Liver (tissue), 9 donors: ENCODE measurements around the gene VPS35. TPM values are rescaled to one million over a fixed set of nuclear protein-coding genes. Genes with fewer than 3 reads are reported as not detected.
A peak's percentile ranks its signal among the peaks of the same experiment; 100 is the strongest.

ENCODE experiments used
- DNase-seq: peaks from one replicate; pipeline ENCODE4 v3.0.0-alpha.2; 2017; ENCODE audit warnings: low spot score
- H3K27ac ChIP-seq, 2 donors: one replicate each; pipeline ENCODE4 v1.7.0; 2013; ENCODE audit warnings: inconsistent platforms in 2 of 2, low read length in 2 of 2, control low read depth in 1 of 2, low read depth in 1 of 2, mild to moderate bottlenecking in 1 of 2
- H3K27me3 ChIP-seq, 4 donors: one replicate each; pipeline versions ENCODE4 v1.6.1 to v1.7.0; 2013; ENCODE audit warnings: low read length in 3 of 4, inconsistent platforms in 1 of 4, mild to moderate bottlenecking in 1 of 4, moderate library complexity in 1 of 4; ENCODE audit not compliant: control insufficient read depth in 4 of 4, insufficient read depth in 4 of 4
- H3K36me3 ChIP-seq, 4 donors: one replicate each; pipeline versions ENCODE4 v1.6.1 to v1.7.0; 2013; ENCODE audit warnings: low read length in 3 of 4, mild to moderate bottlenecking in 3 of 4, low read depth in 1 of 4, moderate library complexity in 1 of 4; ENCODE audit not compliant: control insufficient read depth in 4 of 4, insufficient read depth in 3 of 4
- H3K4me1 ChIP-seq, 4 donors: one replicate each; pipeline versions ENCODE4 v1.6.1 to v1.7.0; 2013; ENCODE audit warnings: low read length in 3 of 4, mild to moderate bottlenecking in 3 of 4, moderate library complexity in 1 of 4; ENCODE audit not compliant: control insufficient read depth in 4 of 4, insufficient read depth in 4 of 4
- H3K4me3 ChIP-seq, 3 donors: one replicate each; pipeline versions ENCODE4 v1.6.1 to v1.7.0; 2013; ENCODE audit warnings: low read length in 3 of 3, control low read depth in 1 of 3, low read depth in 1 of 3, mild to moderate bottlenecking in 1 of 3
- H3K9ac ChIP-seq, 2 donors: one replicate each; pipeline ENCODE4 v1.7.0; 2013; ENCODE audit warnings: low read length in 2 of 2, mild to moderate bottlenecking in 2 of 2, moderate library complexity in 2 of 2, control low read depth in 1 of 2, low read depth in 1 of 2
- H3K9me3 ChIP-seq, 4 donors: one replicate each; pipeline versions ENCODE4 v1.6.1 to v1.7.0; 2013; ENCODE audit warnings: low read length in 3 of 4; ENCODE audit not compliant: control insufficient read depth in 4 of 4
- EGR1 ChIP-seq, 2 donors: IDR thresholded peaks; 2 replicates each; pipeline ENCODE4 v1.6.1; 2016 to 2018; ENCODE audit warnings: antibody characterized with exemption in 2 of 2, low read depth in 2 of 2
- FOXA1 ChIP-seq: IDR thresholded peaks from 2 replicates; pipeline ENCODE4 v1.6.1; 2016; ENCODE audit warnings: antibody characterized with exemption
- FOXA2 ChIP-seq: IDR thresholded peaks from 2 replicates; pipeline ENCODE4 v1.6.1; 2016; ENCODE audit warnings: antibody characterized with exemption
- GABPA ChIP-seq, 2 donors: IDR thresholded peaks in 1 of 2; conservative IDR thresholded peaks in 1 of 2; 2 replicates each; pipeline ENCODE4 v1.6.1; 2016; ENCODE audit warnings: antibody characterized with exemption in 2 of 2, mild to moderate bottlenecking in 1 of 2, moderate library complexity in 1 of 2
- HNF4A ChIP-seq, 2 donors: conservative IDR thresholded peaks; 2 replicates each; pipeline ENCODE4 v1.6.1; 2016; ENCODE audit warnings: antibody characterized with exemption in 2 of 2, mild to moderate bottlenecking in 2 of 2
- HNF4G ChIP-seq: IDR thresholded peaks from 2 replicates; pipeline ENCODE4 v1.6.1; 2016; ENCODE audit warnings: antibody characterized with exemption
- JUND ChIP-seq, 2 donors: IDR thresholded peaks; 2 replicates each; pipeline ENCODE4 v1.6.1; 2016; ENCODE audit warnings: antibody characterized with exemption in 2 of 2
- RAD21 ChIP-seq, 2 donors: IDR thresholded peaks; 2 replicates each; pipeline ENCODE4 v1.6.1; 2016; ENCODE audit warnings: antibody characterized with exemption in 2 of 2, mild to moderate bottlenecking in 2 of 2
- RXRA ChIP-seq, 2 donors: IDR thresholded peaks; 2 replicates each; pipeline ENCODE4 v1.6.1; 2017 to 2018; ENCODE audit warnings: antibody characterized with exemption in 2 of 2, mild to moderate bottlenecking in 1 of 2
- SP1 ChIP-seq: IDR thresholded peaks from 2 replicates; pipeline ENCODE4 v1.6.1; 2018; ENCODE audit warnings: antibody characterized with exemption, mild to moderate bottlenecking
- YY1 ChIP-seq: IDR thresholded peaks from 2 replicates; pipeline ENCODE4 v1.6.1; 2016; ENCODE audit warnings: antibody characterized with exemption, mild to moderate bottlenecking
- WGBS: extraction: QIAGEN DNeasy Blood & Tissue Kit; methylation state at CpG from one replicate; pipeline ENCODE4 v1.1.7; 2013; 5-methylcytosine and 5-hydroxymethylcytosine counted together
- polyA plus RNA-seq, 2 donors: library from polyadenylated mRNA; stranded (reverse) in 1 of 2; unstranded in 1 of 2; fragments of 200-250 nt in 1 of 2; fragments of >200 nt in 1 of 2; fragmentation: Nextera tagmentation in 1 of 2; extraction: Ambion mirVana in 1 of 2; gene quantifications; one replicate each; pipeline versions ENCODE4 v1.2.1 to v1.2.3, GENCODE V29; 2013 to 2015
- total RNA-seq, 2 donors: library from RNA; depleted of rRNA; stranded (reverse); fragments of >200 nt; gene quantifications; one replicate each; pipeline ENCODE4 v1.2.3, GENCODE V29; 2014
- TF ChIP-seq, protein P1 (sequence below): IDR thresholded peaks from 2 replicates; pipeline ENCODE4 v1.6.1; 2016; ENCODE audit warnings: antibody characterized with exemption, mild to moderate bottlenecking
- TF ChIP-seq, protein P2 (sequence below): fragments of 150-350 bp; IDR thresholded peaks from 2 replicates; pipeline ENCODE4 v1.5.1; 2017; ENCODE audit warnings: improper control_type of control experiment, low read depth, low read length; ENCODE audit not compliant: missing input control
- TF ChIP-seq, protein P3 (sequence below): IDR thresholded peaks from 2 replicates; pipeline ENCODE4 v1.6.1; 2016; ENCODE audit warnings: antibody characterized with exemption
- TF ChIP-seq, protein P4 (sequence below): IDR thresholded peaks from 2 replicates; pipeline ENCODE4 v1.6.1; 2016; ENCODE audit warnings: antibody characterized with exemption
- TF ChIP-seq, protein P5 (sequence below): IDR thresholded peaks from 2 replicates; pipeline ENCODE4 v1.6.1; 2016; ENCODE audit warnings: antibody characterized with exemption
- donor health status: healthy.
- donor health status: healthy.
- donor health status: healthy.
- donor health status: healthy.
- donor health status: healthy.

Gene VPS35
- total and polyA plus RNA-seq, 4 donors, result 10.5 to 52.7 (median 23.6) TPM

DNA sequence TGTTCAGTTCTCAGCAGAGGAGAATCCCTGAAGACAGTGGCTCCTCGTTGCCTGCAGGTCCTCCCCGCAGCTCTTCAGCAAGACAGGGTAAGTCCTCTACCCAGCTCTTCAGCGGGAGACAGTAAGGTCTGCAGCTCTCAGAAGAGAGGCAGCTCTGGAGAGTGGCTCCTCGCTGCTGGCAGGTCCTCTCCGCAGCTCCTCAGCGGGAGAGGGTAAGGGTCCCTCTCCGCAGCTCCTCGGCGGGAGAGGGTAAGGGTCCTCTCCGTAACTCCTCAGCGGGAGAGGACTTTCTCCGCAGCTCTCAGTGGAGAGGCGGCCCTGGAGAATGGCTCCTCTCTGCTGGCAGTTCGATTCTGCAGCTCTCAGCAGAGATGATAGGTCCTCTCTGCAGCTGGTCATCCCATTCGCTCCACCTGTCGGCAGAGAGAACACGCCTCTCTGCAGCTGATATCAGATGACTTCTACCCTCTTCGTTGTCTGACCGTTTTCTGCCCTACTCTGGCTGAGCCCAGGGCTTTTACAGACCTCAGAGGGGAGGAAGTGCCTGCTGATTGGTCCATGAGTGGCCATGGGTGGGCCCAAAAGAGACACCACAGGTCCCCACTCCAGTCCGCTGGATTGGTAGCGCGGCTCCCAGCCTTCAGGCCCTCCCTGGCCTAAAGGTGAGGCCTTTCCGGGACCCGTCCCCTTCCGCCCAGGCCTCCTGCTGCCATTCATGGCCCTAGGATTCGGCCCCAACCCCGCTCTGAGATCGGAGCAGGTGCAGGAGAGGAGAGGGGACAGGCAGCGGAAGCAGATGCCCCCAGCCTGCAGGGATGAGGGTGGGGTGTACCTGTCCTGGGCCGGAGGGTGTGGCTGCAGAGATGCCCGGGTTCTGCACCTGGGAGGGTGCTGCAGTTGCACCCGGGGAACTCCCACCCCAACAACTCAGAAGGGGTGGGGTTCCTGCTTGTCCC is 55.9 kb downstream of the VPS35 start (continued):
- TF ChIP-seq, protein P1, sequence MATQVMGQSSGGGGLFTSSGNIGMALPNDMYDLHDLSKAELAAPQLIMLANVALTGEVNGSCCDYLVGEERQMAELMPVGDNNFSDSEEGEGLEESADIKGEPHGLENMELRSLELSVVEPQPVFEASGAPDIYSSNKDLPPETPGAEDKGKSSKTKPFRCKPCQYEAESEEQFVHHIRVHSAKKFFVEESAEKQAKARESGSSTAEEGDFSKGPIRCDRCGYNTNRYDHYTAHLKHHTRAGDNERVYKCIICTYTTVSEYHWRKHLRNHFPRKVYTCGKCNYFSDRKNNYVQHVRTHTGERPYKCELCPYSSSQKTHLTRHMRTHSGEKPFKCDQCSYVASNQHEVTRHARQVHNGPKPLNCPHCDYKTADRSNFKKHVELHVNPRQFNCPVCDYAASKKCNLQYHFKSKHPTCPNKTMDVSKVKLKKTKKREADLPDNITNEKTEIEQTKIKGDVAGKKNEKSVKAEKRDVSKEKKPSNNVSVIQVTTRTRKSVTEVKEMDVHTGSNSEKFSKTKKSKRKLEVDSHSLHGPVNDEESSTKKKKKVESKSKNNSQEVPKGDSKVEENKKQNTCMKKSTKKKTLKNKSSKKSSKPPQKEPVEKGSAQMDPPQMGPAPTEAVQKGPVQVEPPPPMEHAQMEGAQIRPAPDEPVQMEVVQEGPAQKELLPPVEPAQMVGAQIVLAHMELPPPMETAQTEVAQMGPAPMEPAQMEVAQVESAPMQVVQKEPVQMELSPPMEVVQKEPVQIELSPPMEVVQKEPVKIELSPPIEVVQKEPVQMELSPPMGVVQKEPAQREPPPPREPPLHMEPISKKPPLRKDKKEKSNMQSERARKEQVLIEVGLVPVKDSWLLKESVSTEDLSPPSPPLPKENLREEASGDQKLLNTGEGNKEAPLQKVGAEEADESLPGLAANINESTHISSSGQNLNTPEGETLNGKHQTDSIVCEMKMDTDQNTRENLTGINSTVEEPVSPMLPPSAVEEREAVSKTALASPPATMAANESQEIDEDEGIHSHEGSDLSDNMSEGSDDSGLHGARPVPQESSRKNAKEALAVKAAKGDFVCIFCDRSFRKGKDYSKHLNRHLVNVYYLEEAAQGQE, result no peak
- TF ChIP-seq FOXA1, result no peak
- TF ChIP-seq RAD21 (IDR thresholded peaks at IDR 0.05), result no peak
- TF ChIP-seq FOXA2, result no peak
- TF ChIP-seq, protein P2, sequence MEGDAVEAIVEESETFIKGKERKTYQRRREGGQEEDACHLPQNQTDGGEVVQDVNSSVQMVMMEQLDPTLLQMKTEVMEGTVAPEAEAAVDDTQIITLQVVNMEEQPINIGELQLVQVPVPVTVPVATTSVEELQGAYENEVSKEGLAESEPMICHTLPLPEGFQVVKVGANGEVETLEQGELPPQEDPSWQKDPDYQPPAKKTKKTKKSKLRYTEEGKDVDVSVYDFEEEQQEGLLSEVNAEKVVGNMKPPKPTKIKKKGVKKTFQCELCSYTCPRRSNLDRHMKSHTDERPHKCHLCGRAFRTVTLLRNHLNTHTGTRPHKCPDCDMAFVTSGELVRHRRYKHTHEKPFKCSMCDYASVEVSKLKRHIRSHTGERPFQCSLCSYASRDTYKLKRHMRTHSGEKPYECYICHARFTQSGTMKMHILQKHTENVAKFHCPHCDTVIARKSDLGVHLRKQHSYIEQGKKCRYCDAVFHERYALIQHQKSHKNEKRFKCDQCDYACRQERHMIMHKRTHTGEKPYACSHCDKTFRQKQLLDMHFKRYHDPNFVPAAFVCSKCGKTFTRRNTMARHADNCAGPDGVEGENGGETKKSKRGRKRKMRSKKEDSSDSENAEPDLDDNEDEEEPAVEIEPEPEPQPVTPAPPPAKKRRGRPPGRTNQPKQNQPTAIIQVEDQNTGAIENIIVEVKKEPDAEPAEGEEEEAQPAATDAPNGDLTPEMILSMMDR, result no peak
- no peak for TF ChIP-seq HNF4A (conservative IDR thresholded peaks at IDR 0.05)

DNA sequence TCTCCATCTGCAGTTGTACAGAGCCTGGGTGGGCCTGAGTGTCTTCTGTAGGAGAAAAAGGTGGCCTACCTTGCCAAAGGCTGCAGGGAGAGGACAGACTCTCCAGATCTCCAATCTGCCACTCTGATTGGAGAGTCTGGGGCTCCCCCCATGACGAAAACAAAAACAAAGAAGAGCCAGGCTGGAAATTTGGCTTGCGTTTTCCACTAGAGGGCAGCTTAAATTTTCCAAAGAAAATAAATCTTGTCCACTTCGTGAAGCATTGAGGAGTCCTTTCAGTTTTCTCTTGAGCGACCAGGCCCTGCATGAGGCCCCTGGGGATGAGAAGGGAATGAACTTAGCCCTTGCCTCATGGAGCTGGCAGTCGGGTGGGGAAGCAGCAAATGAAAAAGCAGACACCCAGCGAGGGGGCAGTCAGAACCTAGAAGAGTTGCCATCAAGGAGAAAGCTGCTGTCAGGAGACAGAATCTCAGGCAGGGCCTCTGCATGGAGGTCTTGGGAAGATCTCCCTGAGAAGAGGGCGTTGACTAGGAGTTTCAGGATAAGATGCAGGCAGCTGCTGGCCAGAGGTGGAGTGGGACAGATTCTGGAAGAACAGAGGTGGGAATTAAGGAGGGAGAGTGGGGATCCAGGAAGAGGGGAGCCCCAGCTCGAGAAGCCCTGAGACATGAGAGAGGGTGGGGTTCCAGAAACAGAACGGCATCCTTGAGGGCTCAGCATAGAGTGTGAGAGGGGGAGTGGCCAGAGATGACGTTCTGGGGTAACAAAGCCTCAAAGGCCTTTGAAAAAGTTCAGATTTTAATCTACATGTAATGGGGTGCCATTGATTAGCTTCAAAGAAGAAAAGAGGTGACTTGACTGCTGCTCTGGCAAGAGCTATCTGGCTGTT is 59.4 kb downstream of the VPS35 start:
- H3K4me3 ChIP-seq, result no peak overlapping the region
- no peak for TF ChIP-seq RXRA (IDR thresholded peaks at IDR 0.05)
- TF ChIP-seq, protein P3, sequence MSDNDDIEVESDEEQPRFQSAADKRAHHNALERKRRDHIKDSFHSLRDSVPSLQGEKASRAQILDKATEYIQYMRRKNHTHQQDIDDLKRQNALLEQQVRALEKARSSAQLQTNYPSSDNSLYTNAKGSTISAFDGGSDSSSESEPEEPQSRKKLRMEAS, result no peak
- peak in 1 of 2 donors; percentile 4 for TF ChIP-seq RAD21 (IDR thresholded peaks at IDR 0.05)
- H3K4me1 ChIP-seq, result peaks cover 0 to 3% (median 0%) of the 10 kb centered on the region in 4 donors
- no peak for DNase-seq
- H3K27ac ChIP-seq, result no peak overlapping the region
- no peak overlapping the region for H3K9ac ChIP-seq
- no peaks in the 10 kb centered on the region for H3K36me3 ChIP-seq
- 41% methylated on average over 10 of the region's 10 CpGs for WGBS
- H3K9me3 ChIP-seq, result no peaks in the 10 kb centered on the region
- no peaks in the 10 kb centered on the region for H3K27me3 ChIP-seq

DNA sequence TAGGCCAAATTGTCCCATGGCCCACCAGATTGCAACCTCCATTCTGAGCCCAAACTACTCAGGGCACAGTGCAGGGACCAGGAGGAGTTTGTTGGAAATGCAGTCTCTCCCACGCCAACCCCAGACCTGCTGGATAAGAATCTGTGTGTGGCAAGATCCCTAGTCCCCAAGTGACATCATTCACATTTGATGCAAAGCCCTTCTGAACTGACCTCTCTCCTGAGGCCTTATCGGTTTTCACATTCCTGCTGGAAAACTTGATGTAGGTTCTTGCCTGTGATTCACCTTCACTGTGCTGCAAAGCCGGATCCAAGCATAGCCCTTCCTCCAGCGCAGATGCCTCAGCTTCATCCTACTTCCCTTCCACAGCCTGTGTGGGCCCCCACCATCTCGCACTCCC is 61.2 kb downstream of the VPS35 start:
- WGBS, result 93% methylated on average over 5 of the region's 5 CpGs
- H3K4me1 ChIP-seq, result peaks cover 0 to 3% (median 0%) of the 10 kb centered on the region in 4 donors
- H3K4me3 ChIP-seq, result no peak overlapping the region
- DNase-seq, result no peak
- H3K9me3 ChIP-seq, result no peaks in the 10 kb centered on the region
- no peak overlapping the region for H3K9ac ChIP-seq
- H3K36me3 ChIP-seq, result no peaks in the 10 kb centered on the region
- H3K27me3 ChIP-seq, result no peaks in the 10 kb centered on the region
- no peak overlapping the region for H3K27ac ChIP-seq
- TF ChIP-seq FOXA1 (no peak), JUND (IDR thresholded peaks at IDR 0.05) (no peak), GABPA (IDR thresholded peaks at IDR 0.05 in 1 of 2, conservative IDR thresholded peaks at IDR 0.05 in 1 of 2) (no peak), HNF4G (no peak), RXRA (IDR thresholded peaks at IDR 0.05) (no peak), HNF4A (conservative IDR thresholded peaks at IDR 0.05) (no peak), YY1 (no peak), SP1 (no peak), EGR1 (IDR thresholded peaks at IDR 0.05; ENCODE audit: low read depth in 2 of 2) (no peak), FOXA2 (no peak)
- TF ChIP-seq, protein P2, result no peak
- TF ChIP-seq, protein P3, result no peak
- TF ChIP-seq, protein P4, sequence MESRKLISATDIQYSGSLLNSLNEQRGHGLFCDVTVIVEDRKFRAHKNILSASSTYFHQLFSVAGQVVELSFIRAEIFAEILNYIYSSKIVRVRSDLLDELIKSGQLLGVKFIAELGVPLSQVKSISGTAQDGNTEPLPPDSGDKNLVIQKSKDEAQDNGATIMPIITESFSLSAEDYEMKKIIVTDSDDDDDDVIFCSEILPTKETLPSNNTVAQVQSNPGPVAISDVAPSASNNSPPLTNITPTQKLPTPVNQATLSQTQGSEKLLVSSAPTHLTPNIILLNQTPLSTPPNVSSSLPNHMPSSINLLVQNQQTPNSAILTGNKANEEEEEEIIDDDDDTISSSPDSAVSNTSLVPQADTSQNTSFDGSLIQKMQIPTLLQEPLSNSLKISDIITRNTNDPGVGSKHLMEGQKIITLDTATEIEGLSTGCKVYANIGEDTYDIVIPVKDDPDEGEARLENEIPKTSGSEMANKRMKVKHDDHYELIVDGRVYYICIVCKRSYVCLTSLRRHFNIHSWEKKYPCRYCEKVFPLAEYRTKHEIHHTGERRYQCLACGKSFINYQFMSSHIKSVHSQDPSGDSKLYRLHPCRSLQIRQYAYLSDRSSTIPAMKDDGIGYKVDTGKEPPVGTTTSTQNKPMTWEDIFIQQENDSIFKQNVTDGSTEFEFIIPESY, result no peak
- TF ChIP-seq, protein P5, sequence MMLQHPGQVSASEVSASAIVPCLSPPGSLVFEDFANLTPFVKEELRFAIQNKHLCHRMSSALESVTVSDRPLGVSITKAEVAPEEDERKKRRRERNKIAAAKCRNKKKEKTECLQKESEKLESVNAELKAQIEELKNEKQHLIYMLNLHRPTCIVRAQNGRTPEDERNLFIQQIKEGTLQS, result no peak
